HG02678 (cell line): Measurements from ENCODE around the gene TCF7L2.

Experiments
- ATAC-seq: cut with Tn5 transposase; IDR thresholded peaks from one replicate; pipeline ENCODE4 v1.9.1; 2021; ENCODE audit warnings: mild to moderate bottlenecking, moderate library complexity; ENCODE audit not compliant: unreplicated experiment

The TCF7L2 gene

GRCh38 chr10:113115556-113115955, 165.5 kb downstream of the TCF7L2 start:
- no peak for ATAC-seq

GRCh38 chr10:113118882-113119281, 168.8 kb downstream of the TCF7L2 start:
- no peak for ATAC-seq

GRCh38 chr10:113119801-113120200, 169.8 kb downstream of the TCF7L2 start:
- no peak for ATAC-seq

- ATAC-seq: no peak
Observed at GRCh38 chr10:113121153-113121552, 171.1 kb downstream of the TCF7L2 start.

GRCh38 chr10:113122947-113123346, 172.9 kb downstream of the TCF7L2 start:
- no peak for ATAC-seq

GRCh38 chr10:113124724-113125123, 174.7 kb downstream of the TCF7L2 start:
- no peak for ATAC-seq

GRCh38 chr10:113125612-113126011, 175.6 kb downstream of the TCF7L2 start:
- ATAC-seq: no peak

- peak; percentile 62 for ATAC-seq
Observed at GRCh38 chr10:113126229-113127201, 176.5 kb downstream of the TCF7L2 start.

- no peak for ATAC-seq
Observed at GRCh38 chr10:113127261-113127900, 177.3 kb downstream of the TCF7L2 start.

- ATAC-seq: no peak
Observed at GRCh38 chr10:113127901-113128283, 177.8 kb downstream of the TCF7L2 start.

- no peak for ATAC-seq
Observed at GRCh38 chr10:113128450-113129070, 178.5 kb downstream of the TCF7L2 start.

- no peak for ATAC-seq
Observed at GRCh38 chr10:113129117-113129516, 179.1 kb downstream of the TCF7L2 start.

GRCh38 chr10:113130014-113130641, 180.1 kb downstream of the TCF7L2 start:
- no peak for ATAC-seq

GRCh38 chr10:113131613-113132261, 181.7 kb downstream of the TCF7L2 start:
- no peak for ATAC-seq

GRCh38 chr10:113132591-113133121, 182.6 kb downstream of the TCF7L2 start:
- ATAC-seq: no peak

GRCh38 chr10:113133497-113134115, 183.6 kb downstream of the TCF7L2 start:
- ATAC-seq: no peak

GRCh38 chr10:113135025-113135424, 185.0 kb downstream of the TCF7L2 start:
- ATAC-seq: no peak

- no peak for ATAC-seq
Observed at GRCh38 chr10:113137941-113138685, 188.1 kb downstream of the TCF7L2 start.

- no peak for ATAC-seq
Observed at GRCh38 chr10:113138937-113139585, 189.0 kb downstream of the TCF7L2 start.
